DMS53 treated with DMSO at 0.1 percent for 48 hours (cell line): ENCODE data around the gene STK11.

Source experiments
- DNase-seq: peaks from one replicate; lab custom pipeline; 2025; ENCODE audit not compliant: unreplicated experiment; lab: John Stamatoyannopoulos, UW

STK11 gene

GRCh38 chr19:1271528-1272422 is 66.2 kb downstream of the STK11 start:
- no peak for DNase-seq

GRCh38 chr19:1272423-1273262 is 67.1 kb downstream of the STK11 start:
- no peak for DNase-seq

DNA sequence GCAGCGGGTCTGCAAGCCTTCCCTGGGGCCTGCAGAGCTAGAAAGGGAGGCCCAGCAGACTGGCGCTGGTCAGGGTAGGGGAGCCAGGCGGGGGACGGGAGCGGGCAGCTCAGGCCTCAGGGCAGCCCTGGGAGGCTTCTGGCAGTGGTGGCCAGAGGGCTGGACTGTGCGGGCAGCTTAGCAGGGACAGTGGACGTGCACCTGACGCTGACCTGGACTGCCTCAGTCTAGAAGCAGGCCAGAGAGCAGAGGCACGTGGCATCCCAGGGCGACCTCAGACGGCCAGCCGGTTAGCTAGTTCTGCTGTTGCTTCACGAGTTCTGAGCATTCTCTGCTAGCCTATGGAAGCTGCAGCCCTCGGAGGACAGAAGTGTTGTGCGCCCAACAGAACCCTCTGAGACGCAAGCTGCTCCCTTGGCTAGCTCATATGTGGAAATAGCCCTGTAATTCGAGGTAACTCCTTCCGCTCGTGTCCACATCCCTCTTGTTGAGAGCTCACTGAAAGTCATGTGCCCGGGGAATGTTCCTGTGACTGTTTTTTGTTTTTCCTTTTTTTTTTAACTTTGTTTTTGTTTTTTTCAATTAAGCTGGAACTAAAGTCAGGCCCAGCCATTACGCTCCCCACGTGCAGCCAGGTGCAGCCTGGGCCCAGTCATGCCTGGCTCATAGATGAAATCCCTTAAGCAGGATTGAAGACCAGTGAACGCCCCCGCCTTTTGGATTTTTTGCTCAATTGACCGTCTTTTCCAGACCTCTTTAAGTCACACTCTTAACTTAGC is 67.9 kb downstream of the STK11 start:
- no peak for DNase-seq

DNA sequence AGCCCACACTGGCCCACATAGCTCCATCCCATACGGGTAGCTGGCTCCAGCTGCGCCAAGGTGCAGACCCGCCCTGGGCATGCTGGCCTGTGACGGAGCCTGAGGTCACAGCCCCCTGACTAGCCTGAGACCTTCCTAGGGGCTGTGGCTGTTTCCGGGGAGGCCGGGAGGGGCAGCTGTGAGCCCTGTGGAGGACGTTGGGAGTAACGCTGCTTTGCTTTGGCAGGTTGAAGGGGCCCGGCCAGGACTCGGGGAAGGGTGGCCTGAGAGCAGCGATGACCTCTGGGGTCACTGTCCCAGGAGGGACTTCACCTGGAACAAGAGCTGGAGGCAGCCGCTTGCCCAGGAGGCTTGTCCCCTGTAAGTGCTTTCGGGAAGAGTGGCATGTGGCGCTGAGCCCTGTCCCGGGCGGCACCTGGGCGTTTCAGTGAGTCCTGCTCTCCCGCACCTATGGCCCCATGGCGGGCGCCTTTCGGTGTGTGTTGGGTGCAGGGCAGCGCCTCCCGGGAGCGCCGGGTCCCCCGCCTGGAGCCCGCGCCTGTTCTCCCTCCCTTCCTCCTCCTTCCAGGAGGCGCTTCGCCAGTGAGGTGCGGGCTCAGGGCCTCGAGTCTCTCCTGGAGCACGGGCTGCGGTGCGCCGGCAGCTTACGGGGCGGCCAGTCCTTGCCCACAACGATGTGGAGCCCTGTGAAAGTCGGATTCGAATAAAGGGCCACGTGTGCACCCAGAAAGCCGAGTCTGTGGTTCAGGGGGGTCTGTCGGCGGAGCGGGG is 68.7 kb downstream of the STK11 start:
- no peak for DNase-seq

DNA sequence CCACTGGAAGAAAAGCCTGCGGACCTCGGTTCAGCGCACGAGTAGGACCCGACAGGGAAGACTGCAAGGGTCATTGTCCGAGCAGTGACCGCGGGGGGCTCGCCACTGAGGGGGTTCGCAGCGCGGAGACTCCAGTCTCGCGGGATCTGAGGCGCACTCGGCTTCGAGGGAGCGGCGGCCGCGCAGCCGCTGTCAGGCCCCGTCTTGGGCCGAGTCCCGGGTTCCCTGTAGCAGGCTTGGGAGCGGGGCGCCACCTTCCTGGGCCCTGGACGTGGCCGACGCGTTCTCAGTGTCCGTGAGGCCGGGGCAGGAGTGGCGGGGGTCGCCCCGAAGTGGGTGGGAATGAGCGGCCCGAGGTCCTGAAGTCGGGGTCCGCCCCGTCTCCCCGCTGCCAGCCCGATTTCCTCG is 69.3 kb downstream of the STK11 start:
- no peak for DNase-seq

DNA sequence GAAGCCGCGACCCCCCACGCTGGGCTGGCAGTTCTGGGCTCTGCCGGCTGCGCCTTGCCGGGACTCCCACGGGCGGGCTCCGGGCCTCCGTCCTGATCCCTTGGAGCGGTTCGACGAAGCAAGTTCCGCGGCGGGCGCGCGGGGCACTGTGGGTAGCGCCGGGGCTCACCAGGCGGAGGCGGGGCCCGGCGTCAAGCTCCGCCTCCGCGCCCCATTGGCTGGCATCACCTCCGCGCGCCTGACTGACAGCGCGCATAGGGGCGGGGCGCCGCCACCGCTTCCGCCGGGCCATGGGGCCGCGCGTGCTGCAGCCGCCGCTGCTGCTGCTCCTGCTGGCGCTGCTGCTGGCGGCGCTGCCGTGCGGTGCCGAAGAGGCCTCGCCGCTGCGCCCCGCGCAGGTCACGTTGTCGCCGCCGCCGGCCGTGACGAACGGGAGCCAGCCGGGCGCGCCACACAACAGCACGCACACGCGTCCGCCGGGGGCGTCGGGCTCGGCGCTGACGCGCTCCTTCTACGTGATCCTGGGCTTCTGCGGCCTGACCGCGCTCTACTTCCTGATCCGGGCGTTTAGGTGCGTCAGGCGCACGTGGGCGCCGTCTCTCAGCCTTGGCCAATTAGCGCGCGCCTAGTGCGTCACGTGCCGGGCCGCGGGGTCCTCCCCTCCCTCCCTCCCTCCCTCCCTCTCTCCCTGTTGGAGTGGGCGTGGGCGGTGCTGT is 69.8 kb downstream of the STK11 start, which contains the start of gene FAM174C:
Gene FAM174C, plus strand, starts transcription at position 271 of the 716 bp plus-strand sequence. Its CDS starts 20 bp downstream, at position 291.
- peak; percentile 76 for DNase-seq

GRCh38 chr19:1275976-1276627 is 70.5 kb downstream of the STK11 start:
- no peak for DNase-seq

- DNase-seq: no peak
Measured at GRCh38 chr19:1276628-1277022, 71.0 kb downstream of the STK11 start.

- no peak for DNase-seq
Measured at GRCh38 chr19:1277061-1277460, 71.5 kb downstream of the STK11 start.
